Tibial nerve (tissue), 3 donors: ENCODE measurements around the gene CSNK1G1.

ENCODE experiments used
- CTCF ChIP-seq, 5 experiments: fragments of 200-600 bp in 3 of 5; fragments of 450-650 bp in 2 of 5; sonication (generic) in 3 of 5; IDR thresholded peaks; one replicate each; pipeline ENCODE4 v1.5.1; 2016 to 2019; ENCODE audit warnings: antibody characterized with exemption in 5 of 5, mild to moderate bottlenecking in 3 of 5, moderate library complexity in 2 of 5
- POLR2A ChIP-seq, 2 donors: fragments of 450-650 bp; IDR thresholded peaks; one replicate each; pipeline ENCODE4 v1.6.1; 2017; ENCODE audit warnings: antibody characterized with exemption in 2 of 2, mild to moderate bottlenecking in 2 of 2, moderate library complexity in 2 of 2

- TF ChIP-seq CTCF (IDR thresholded peaks at IDR 0.05) (no peak), POLR2A (IDR thresholded peaks at IDR 0.05) (no peak)
Observed at GRCh38 chr15:64158363-64159134, 197.4 kb downstream of the CSNK1G1 start.
